DMS79 (cell line): Measurements from ENCODE around the gene SCYL1.

Experiments
- DNase-seq: peaks from one replicate; lab custom pipeline; 2025; lab: John Stamatoyannopoulos, UW

The SCYL1 gene

GRCh38 chr11:65585396-65586246, 60.7 kb downstream of the SCYL1 start:
- no peak for DNase-seq

DNA sequence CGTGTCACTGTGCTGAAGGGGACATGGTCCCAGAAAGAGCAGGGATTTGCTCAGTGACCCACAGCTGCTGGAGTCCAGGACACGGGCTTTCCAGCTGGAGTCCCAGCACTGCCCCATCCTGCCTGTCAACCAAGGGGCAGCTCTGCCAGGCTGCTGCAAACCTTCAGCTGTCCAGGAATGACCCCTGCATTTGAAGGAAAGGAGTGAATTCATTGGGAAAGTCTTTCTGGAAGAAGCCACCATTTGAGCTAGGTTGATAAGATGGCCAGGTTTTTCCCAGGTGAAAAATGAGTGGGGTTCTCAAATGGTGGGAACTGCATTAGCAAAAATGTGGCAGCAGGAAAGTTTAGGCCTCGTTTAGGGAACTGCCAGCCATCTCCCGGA, 61.4 kb downstream of the SCYL1 start:
- DNase-seq: no peak

DNA sequence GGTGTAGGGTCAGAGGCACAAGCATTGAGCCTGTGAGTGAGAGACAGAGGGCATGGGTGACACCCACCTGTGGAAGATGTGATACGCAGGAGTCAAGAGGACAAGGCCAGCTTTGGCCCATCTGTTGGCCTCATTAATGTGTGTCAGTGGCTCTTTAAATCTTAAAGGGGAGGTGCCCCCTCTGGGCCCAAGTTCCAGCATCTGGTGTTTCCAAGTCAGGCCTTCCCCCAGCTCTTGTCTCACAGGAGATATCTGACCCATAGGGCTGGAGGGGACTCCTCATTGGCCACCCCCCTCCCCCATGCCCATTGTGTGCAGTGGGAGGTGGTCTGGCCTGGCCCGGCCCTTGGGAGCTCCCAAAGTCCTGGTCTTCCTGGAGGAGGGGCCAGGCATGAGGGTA, 61.8 kb downstream of the SCYL1 start:
- DNase-seq: no peak
